Measurements from ENCODE around the gene GAB1. TPM values are rescaled to one million over a fixed set of nuclear protein-coding genes. Genes with fewer than 3 reads are reported as not detected.
"Not testable (repeated sequence)": the region's sequence is repeated elsewhere in the genome, so short reads cannot be mapped to it uniquely, and the experiment has no call there.

Gene GAB1
- total RNA-seq, 2 experiments from 2014 or later: 0.24 to 0.74 TPM

DNA sequence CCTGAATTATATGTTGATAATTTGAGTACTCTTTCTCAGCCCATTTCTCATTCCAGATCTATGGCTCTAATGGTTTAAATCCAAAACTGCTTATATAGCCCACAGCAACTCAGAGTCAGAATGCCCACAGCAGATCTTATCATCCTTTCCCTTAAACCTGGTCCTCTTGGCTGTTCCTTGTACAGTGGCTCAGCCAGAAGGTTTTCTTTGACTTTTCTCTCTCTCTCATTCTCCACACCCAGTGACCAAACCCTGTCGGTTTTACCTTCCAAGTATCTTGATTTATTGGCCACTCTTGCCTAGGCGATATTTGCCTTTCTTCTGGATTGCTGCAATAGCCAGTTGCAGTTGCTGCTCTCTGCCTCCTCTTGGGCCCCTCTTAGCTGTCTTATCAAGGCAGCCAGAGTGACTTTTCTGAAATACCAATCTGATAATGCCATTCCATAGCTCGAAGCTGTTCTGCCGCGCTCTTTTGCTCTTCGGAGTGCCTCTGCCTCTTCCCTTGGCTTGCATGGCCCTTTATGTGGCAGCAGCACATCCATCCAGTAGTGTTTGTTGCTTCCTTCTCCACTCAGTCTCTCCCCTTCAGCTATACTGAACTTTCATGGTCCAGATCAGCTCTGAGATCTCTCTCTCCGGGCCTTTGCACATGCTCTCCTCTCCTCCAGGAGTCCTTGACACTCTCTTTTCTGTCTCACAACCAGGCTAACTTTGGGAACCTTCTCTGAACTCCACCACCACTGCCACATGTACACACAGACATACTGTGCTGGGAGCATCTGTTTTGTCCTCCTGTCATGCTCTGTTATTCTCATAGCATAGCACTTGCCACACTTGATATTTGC is 11.8 kb downstream of the GAB1 start:
- DNase-seq: no peak
- Mint-ChIP-seq H3K27me3 (peaks cover 17% of the 10 kb centered on the region), H3K27ac (no peak overlapping the region)

DNA sequence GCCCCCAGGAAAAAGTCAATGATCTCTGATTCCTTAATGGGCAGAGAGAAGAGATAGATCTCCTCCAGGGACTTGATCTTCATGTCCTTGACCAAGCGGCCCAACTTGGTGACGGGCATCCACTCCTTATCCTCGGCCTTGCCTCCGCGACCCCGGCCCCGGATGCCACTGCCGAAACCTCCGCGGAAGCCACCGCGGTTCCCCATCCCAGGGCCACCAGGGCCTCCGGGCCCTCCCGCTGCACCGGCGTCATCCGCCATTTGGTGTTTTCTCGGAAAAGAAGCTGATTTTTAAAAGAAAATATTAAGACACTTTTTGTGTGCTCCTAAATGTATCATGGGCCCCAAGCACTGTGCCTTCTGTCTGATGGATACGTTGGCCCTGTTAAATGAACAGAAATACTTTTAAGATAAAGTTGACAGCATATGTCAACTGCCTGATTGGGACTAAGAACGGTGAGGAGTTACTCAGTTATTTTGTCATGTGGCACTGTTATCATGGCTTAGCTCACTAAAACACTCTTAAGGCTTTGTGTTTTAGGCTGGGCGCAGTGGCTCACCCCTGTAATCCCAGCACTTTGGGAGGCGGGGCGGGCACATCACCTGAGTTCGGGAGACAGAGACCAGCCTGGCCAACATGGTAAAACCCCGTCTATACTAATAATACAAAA is 13.3 kb downstream of the GAB1 start:
- not testable (repeated sequence) for H3K36me3 Mint-ChIP-seq, H3K9me3 Mint-ChIP-seq, H3K4me1 Mint-ChIP-seq, DNase-seq, H3K4me3 Mint-ChIP-seq, H3K27ac Mint-ChIP-seq
- peaks cover 11% of the 10 kb centered on the region for H3K27me3 Mint-ChIP-seq

More for the DNA sequence above, 11.8 kb downstream of the GAB1 start:
- Mint-ChIP-seq H3K36me3 (no peaks in the 10 kb centered on the region), H3K4me1 (no peaks in the 10 kb centered on the region), H3K4me3 (no peak overlapping the region), H3K9me3 (no peaks in the 10 kb centered on the region)

DNA sequence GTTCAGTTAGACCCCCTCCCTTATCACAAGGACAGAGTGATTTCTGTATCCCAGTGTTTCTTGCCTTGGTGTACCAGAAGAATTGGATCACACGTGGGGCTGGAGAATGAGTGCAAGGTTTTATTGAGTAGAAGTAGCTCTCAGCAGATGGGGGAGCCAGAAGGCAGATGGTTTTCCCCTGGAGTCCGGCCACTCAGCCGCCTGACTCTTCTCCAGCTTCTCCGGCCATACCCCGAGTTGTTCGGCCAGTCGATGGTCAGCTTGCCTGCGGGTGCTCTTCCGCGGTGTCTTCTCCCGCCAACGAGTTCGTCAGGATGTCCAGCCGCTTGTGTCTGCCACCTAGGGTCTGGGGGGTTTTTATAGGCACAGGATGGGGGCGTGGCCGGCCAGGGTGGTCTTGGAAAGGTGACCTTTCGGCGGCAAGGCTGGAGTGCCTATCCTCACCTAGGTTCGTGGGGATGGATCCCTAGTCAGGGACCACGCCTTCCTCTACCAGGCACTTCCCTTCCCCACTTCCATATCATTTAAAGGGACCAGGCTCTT is 14.5 kb downstream of the GAB1 start:
- no peak for DNase-seq
- Mint-ChIP-seq H3K27me3 (peaks cover 7% of the 10 kb centered on the region), H3K36me3 (no peaks in the 10 kb centered on the region), H3K4me3 (no peak overlapping the region), H3K9me3 (no peaks in the 10 kb centered on the region), H3K27ac (no peak overlapping the region), H3K4me1 (no peaks in the 10 kb centered on the region)

DNA sequence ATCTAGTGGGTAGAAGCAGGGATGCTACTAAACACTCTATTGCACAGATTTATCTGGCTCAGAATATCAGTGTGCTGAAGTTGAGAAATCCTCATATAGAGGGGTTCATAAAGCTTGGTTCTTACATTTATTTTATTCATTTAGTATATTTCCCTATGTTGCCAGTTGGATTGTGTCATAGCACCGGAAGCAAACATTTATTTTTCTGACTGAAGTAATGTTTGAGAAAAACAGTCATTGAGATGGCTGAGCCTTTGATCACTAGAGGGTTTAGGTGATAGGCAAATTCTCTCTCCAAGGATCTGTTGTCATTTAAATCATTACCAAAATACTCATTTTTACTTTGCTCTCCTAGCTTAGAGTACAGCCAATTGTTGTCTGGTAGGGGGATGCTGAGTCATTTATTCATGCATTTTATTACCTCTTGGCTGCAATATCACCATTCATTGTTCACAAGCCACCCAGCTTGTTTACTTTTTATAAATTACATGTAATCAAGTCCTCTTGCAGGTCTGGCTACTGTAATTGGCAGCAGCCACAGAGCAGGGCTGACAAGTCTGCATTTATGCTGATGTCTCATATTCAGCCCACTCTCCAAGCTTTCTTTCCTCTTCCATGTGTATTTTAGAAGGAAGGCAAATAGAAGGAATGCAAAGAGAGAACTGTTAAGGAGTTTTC is 15.2 kb downstream of the GAB1 start:
- H3K4me3 Mint-ChIP-seq: no peak overlapping the region
- no peaks in the 10 kb centered on the region for H3K36me3 Mint-ChIP-seq
- DNase-seq: no peak
- peaks cover 7% of the 10 kb centered on the region for H3K27me3 Mint-ChIP-seq
- no peaks in the 10 kb centered on the region for H3K9me3 Mint-ChIP-seq
- H3K27ac Mint-ChIP-seq: no peak overlapping the region
- no peaks in the 10 kb centered on the region for H3K4me1 Mint-ChIP-seq

DNA sequence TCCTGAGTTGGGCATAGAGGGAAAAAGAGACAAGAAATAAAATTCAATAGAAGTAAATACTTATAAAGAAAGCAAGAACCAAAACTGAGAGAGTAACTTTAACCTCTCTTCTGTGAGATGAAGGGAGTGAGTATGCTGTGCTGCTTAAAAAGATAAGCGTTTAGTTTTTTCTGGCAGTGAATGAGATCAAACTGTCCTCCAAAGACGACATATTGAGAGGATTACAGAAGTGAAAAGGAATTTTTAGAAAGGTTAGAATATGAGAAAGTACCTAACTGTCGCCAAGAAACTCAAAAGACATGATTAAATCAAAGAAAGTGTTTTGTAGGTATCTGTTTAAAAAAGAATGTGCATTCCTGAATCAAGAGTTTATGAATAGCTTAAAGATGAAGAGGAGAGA is 16.0 kb downstream of the GAB1 start:
- Mint-ChIP-seq H3K36me3 (no peaks in the 10 kb centered on the region), H3K4me3 (no peak overlapping the region), H3K4me1 (peaks cover 4% of the 10 kb centered on the region), H3K27me3 (peaks cover 3% of the 10 kb centered on the region), H3K9me3 (no peaks in the 10 kb centered on the region), H3K27ac (no peak overlapping the region)
- no peak for DNase-seq

DNA sequence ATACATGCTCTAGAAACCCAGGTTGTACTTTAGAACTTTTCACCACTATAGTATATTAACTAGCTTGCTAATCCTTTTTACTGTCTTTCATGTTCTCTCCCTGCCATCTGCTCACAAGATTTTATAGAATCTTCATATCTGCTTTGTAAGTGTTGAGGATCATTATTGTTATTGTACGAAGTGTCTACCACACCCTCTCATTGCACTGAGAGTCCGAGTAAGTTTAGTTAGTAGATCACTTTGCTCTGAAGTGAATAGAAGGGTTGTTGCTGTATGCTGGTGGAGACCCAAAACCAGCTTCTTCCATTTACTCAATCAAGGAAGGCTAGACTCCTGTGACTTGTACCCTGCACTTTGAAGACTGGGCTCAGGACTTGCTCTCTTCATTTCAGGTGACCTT is 17.1 kb downstream of the GAB1 start:
- Mint-ChIP-seq H3K27me3 (peaks cover 3% of the 10 kb centered on the region), H3K4me1 (peaks cover 8% of the 10 kb centered on the region), H3K27ac (no peak overlapping the region), H3K36me3 (no peaks in the 10 kb centered on the region), H3K4me3 (no peak overlapping the region), H3K9me3 (no peaks in the 10 kb centered on the region)
- no peak for DNase-seq

DNA sequence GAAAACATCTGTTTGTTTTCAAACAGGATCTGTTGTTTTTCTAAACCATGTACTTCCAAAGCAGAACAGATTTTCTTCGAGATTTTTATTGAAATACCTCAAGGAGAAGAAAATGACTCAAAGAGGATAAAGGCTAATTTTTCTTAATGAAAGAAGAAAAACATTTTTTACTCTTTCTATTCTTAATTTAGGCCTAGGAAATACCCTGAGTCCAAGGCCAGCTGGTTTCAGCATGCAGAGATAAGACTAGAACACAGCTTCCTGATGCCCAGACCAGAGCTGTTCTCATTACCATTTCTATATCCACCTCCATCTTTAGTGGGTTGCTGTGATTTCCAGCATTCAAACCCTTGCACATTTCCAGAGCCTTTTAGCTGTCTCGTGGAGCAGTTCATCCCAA is 18.3 kb downstream of the GAB1 start:
- Mint-ChIP-seq H3K36me3 (peaks cover 3% of the 10 kb centered on the region), H3K27ac (no peak overlapping the region), H3K27me3 (peaks cover 3% of the 10 kb centered on the region), H3K9me3 (no peaks in the 10 kb centered on the region), H3K4me1 (peaks cover 20% of the 10 kb centered on the region), H3K4me3 (no peak overlapping the region)
- no peak for DNase-seq

DNA sequence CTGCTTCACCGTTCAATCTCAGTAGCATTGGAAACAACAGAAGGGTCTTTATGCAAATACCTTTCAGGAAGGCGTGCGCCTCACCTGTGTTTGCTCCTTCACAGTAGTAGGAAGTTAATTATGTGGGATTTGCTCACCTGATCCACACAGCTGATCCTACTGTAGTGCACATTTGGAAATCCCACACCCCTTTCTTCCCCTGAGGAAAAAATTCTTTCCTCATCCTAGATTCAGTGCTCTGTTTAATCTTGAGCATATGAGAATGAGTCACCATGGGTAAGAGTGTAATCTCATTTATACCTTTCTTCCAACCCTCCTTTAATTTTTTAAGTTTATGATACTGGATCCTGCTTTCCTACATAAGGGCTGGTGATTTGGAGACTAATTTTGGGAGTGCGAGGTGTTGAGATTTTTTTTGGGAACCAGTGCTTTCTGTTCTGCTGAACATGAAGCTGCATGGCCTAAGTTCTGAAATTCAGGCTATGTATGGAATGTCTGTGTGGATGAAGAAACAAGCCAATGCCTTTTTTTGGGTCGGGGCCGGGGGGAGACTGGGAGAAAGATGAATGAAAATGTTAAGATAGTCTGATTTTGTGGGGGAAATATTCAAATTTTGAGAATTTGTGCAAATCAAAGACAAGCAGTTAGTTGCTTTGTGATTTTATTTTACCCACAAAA is 19.0 kb downstream of the GAB1 start:
- no peak for DNase-seq
- H3K27me3 Mint-ChIP-seq: peaks cover 3% of the 10 kb centered on the region
- no peaks in the 10 kb centered on the region for H3K9me3 Mint-ChIP-seq
- H3K4me3 Mint-ChIP-seq: no peak overlapping the region
- no peak overlapping the region for H3K27ac Mint-ChIP-seq
- peaks cover 21% of the 10 kb centered on the region for H3K4me1 Mint-ChIP-seq
- H3K36me3 Mint-ChIP-seq: peaks cover 3% of the 10 kb centered on the region

DNA sequence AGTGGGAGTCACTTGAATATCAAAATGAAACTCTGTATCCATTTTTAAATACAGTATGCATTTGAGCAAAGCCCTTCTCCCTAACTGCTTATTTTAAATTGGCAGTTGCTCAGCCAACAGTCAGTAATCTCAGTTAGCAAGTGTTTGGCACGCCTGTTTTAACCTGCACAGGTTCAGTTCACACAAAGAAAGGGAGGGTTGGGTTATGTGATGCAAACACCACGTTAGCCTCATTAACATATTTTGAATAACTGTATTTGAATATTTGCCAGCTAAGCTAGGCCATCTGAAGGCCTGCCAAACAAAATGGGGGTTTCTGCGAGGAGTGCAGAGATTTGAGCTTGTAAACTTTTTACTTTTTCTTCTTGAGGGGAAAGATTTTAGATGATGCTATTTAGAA is 19.8 kb downstream of the GAB1 start:
- Mint-ChIP-seq H3K27ac (no peak overlapping the region), H3K36me3 (peaks cover 3% of the 10 kb centered on the region), H3K4me1 (peaks cover 23% of the 10 kb centered on the region), H3K4me3 (no peak overlapping the region), H3K27me3 (peaks cover 3% of the 10 kb centered on the region), H3K9me3 (no peaks in the 10 kb centered on the region)
- no peak for DNase-seq

DNA sequence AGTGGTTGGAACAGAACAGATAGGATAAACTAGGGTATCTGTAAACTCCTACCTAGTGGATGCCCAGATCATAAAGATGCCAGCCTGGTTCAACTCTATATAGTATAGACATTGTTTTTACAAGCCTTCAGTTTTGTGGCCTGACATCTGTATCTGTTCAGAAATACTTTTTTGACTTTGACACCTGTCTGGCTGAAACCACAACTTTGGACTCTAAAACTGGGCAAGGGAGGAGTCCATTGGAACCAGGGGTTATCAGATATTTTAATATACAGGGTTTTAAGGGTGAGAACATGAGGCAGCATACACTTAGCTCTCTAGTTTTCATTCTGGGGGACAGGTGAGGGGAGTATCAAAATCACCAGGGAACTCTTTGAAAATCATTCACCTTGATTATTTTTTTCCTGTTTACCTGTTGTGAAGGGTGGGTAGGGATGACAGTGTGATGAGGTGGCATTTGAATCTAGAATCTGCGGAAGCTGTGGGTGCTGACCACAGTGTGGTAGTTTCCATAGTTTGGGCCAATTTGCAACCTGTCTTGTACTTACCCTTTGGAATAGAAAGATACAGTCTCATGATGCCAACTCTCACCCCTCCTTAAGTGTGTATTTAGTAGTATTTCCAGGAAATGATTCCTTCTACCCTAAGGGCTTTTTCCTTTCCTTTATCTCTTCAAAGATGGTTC is 20.6 kb downstream of the GAB1 start:
- Mint-ChIP-seq H3K27ac (no peak overlapping the region), H3K4me1 (peaks cover 23% of the 10 kb centered on the region), H3K4me3 (no peak overlapping the region), H3K27me3 (peaks cover 3% of the 10 kb centered on the region), H3K36me3 (peaks cover 3% of the 10 kb centered on the region), H3K9me3 (no peaks in the 10 kb centered on the region)
- no peak for DNase-seq

DNA sequence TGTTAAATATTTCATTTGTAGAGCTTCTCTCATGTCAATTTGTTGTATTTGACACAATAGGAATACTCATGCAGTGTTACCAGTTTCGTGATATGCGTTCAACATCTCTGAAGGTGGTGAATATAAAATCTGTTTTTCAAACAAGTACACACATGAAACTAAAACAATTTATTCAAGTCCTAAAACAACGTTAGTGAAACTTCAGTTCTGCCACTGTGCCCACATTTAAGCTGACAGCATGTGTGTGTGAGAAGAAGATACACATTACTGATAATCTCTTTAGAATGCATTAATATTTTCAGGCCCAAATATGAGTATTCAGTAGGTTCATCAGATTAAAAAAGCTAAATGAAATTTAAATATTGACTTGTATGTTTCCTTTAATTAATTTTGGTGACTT is 21.7 kb downstream of the GAB1 start:
- Mint-ChIP-seq H3K9me3 (no peaks in the 10 kb centered on the region), H3K4me1 (peaks cover 23% of the 10 kb centered on the region), H3K27ac (peak overlapping the region; percentile 88), H3K27me3 (no peaks in the 10 kb centered on the region), H3K4me3 (no peak overlapping the region), H3K36me3 (peaks cover 3% of the 10 kb centered on the region)
- no peak for DNase-seq

DNA sequence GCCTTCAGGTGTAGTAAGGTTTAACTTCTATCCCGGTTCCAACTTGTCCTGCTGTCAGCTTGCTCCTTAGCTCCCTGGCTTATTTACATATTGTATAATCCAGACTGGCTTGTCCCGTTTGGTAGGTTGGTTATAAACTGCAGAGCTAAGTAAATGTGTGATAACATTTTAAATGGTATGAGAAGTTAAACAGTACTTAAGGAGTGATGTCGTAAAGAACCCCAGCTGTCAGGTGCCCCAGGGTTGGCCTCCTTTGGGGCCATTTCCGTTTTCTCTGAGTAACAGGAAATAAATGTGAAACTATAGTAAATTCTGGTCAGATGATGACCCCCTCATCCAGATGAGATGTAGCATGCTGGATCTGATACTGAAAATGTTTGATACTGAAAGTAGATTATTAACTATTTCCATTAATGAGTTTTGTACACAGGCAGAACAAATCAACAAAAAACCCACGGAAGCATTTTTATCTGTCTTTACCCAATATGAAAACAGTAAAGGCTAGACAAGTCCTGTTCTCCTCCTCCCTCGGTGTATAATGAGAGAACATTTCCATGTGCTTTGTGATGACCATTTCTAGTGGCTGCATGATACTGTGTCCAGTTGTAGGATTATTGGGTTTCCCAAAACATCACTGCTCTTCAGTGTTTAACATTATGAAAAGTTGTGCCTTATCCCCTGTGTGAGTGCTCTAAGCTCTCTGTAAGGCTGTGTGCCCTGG is 22.4 kb downstream of the GAB1 start:
- Mint-ChIP-seq H3K27me3 (no peaks in the 10 kb centered on the region), H3K4me1 (peaks cover 23% of the 10 kb centered on the region), H3K4me3 (peak overlapping the region; percentile 33), H3K36me3 (peaks cover 3% of the 10 kb centered on the region), H3K9me3 (no peaks in the 10 kb centered on the region), H3K27ac (peak overlapping the region; percentile 88)
- DNase-seq: peak; percentile 48

DNA sequence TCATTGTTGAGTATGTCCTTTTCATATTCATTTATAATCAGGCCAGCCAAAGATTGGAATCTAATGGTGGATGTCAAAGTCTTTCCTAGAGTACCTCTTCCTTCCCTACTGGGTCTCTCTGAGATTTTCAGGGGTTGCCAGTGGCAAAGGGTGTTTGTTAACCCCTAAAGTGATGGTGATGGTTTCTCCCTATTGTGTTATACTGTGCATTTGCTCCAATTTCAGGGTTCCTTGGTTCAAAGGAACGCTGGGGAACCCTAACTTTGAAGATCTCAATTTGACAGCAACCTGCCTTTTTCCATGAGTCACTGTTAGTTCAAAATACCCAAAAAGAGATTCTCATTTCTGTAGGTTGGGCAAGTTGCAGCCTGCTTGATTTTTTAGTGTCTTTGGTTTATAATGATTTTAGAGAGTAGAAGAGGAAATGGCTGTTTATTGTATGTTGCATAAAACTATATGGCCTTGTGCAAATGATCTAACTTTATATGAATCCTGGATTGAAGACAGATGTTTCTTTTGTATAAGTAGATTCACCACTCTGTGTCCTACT is 23.0 kb downstream of the GAB1 start:
- DNase-seq: no peak
- H3K36me3 Mint-ChIP-seq: peaks cover 3% of the 10 kb centered on the region
- H3K4me3 Mint-ChIP-seq: peak overlapping the region; percentile 33
- H3K27me3 Mint-ChIP-seq: no peaks in the 10 kb centered on the region
- H3K9me3 Mint-ChIP-seq: no peaks in the 10 kb centered on the region
- H3K27ac Mint-ChIP-seq: peak overlapping the region; percentile 88
- H3K4me1 Mint-ChIP-seq: peaks cover 23% of the 10 kb centered on the region
